ENCODE data around the gene PDZD4. TPM values are rescaled to one million over a fixed set of nuclear protein-coding genes. Genes with fewer than 3 reads are reported as not detected.

Gene PDZD4
- total RNA-seq, 1 donor = under 0.01 TPM

GRCh38 chrX:153853902-153854267 lies 23.5 kb upstream of the PDZD4 start:
- no peak for TF ChIP-seq CTCF (IDR thresholded peaks at IDR 0.05; ENCODE audit: extremely low read depth, low read depth, low read length)
- Histone ChIP-seq H2AFZ (ENCODE audit: low read length) (no peak overlapping the region), H3K9me3 (ENCODE audit: low read depth, low read length) (no peaks in the 10 kb centered on the region), H3K4me2 (ENCODE audit: insufficient read depth, low read length) (no peak overlapping the region), H3K36me3 (ENCODE audit: insufficient read depth, low read length) (no peaks in the 10 kb centered on the region), H4K20me1 (ENCODE audit: insufficient read depth, low read length) (no peaks in the 10 kb centered on the region), H3K27me3 (ENCODE audit: insufficient read depth, low read length) (peaks cover 55% of the 10 kb centered on the region), H3K4me1 (ENCODE audit: insufficient read depth, low read length) (no peaks in the 10 kb centered on the region), H3K27ac (ENCODE audit: low read depth, low read length) (no peak overlapping the region), H3K4me3 (ENCODE audit: insufficient read depth, low read length) (no peak overlapping the region), H3K79me2 (ENCODE audit: insufficient read depth, low read length) (no peaks in the 10 kb centered on the region)
- DNase-seq (ENCODE audit: insufficient read length, low spot score, missing footprints) = no peak

GRCh38 chrX:153853180-153853901 lies 23.0 kb upstream of the PDZD4 start:
- TF ChIP-seq CTCF (IDR thresholded peaks at IDR 0.05; ENCODE audit: extremely low read depth, low read depth, low read length) = no peak
- H4K20me1 ChIP-seq (ENCODE audit: insufficient read depth, low read length) = no peaks in the 10 kb centered on the region
- no peaks in the 10 kb centered on the region for H3K79me2 ChIP-seq (ENCODE audit: insufficient read depth, low read length)
- no peaks in the 10 kb centered on the region for H3K4me1 ChIP-seq (ENCODE audit: insufficient read depth, low read length)
- no peak overlapping the region for H3K4me2 ChIP-seq (ENCODE audit: insufficient read depth, low read length)
- no peaks in the 10 kb centered on the region for H3K9me3 ChIP-seq (ENCODE audit: low read depth, low read length)
- H2AFZ ChIP-seq (ENCODE audit: low read length) = no peak overlapping the region
- H3K36me3 ChIP-seq (ENCODE audit: insufficient read depth, low read length) = no peaks in the 10 kb centered on the region
- no peak overlapping the region for H3K27ac ChIP-seq (ENCODE audit: low read depth, low read length)
- DNase-seq (ENCODE audit: insufficient read length, low spot score, missing footprints) = no peak
- H3K27me3 ChIP-seq (ENCODE audit: insufficient read depth, low read length) = peaks cover 52% of the 10 kb centered on the region
- H3K4me3 ChIP-seq (ENCODE audit: insufficient read depth, low read length) = no peak overlapping the region

- Histone ChIP-seq H3K79me2 (ENCODE audit: insufficient read depth, low read length) (no peaks in the 10 kb centered on the region), H3K9me3 (ENCODE audit: low read depth, low read length) (no peaks in the 10 kb centered on the region), H3K4me3 (ENCODE audit: insufficient read depth, low read length) (no peak overlapping the region), H2AFZ (ENCODE audit: low read length) (no peak overlapping the region), H3K36me3 (ENCODE audit: insufficient read depth, low read length) (no peaks in the 10 kb centered on the region), H4K20me1 (ENCODE audit: insufficient read depth, low read length) (no peaks in the 10 kb centered on the region), H3K27ac (ENCODE audit: low read depth, low read length) (no peak overlapping the region), H3K4me1 (ENCODE audit: insufficient read depth, low read length) (no peaks in the 10 kb centered on the region), H3K27me3 (ENCODE audit: insufficient read depth, low read length) (peaks cover 49% of the 10 kb centered on the region), H3K4me2 (ENCODE audit: insufficient read depth, low read length) (no peak overlapping the region)
- peak; percentile 23 for DNase-seq (ENCODE audit: insufficient read length, low spot score, missing footprints)
- TF ChIP-seq CTCF (IDR thresholded peaks at IDR 0.05; ENCODE audit: extremely low read depth, low read depth, low read length) = no peak
Observed at GRCh38 chrX:153851981-153852380, 21.6 kb upstream of the PDZD4 start.

GRCh38 chrX:153848325-153848724 lies 18.0 kb upstream of the PDZD4 start:
- H3K36me3 ChIP-seq (ENCODE audit: insufficient read depth, low read length) = no peaks in the 10 kb centered on the region
- TF ChIP-seq CTCF (IDR thresholded peaks at IDR 0.05; ENCODE audit: extremely low read depth, low read depth, low read length) = no peak
- no peaks in the 10 kb centered on the region for H3K4me1 ChIP-seq (ENCODE audit: insufficient read depth, low read length)
- no peak overlapping the region for H3K4me2 ChIP-seq (ENCODE audit: insufficient read depth, low read length)
- H3K9me3 ChIP-seq (ENCODE audit: low read depth, low read length) = no peaks in the 10 kb centered on the region
- H3K79me2 ChIP-seq (ENCODE audit: insufficient read depth, low read length) = no peaks in the 10 kb centered on the region
- H4K20me1 ChIP-seq (ENCODE audit: insufficient read depth, low read length) = no peaks in the 10 kb centered on the region
- no peak overlapping the region for H3K27ac ChIP-seq (ENCODE audit: low read depth, low read length)
- peaks cover 46% of the 10 kb centered on the region for H3K27me3 ChIP-seq (ENCODE audit: insufficient read depth, low read length)
- no peak for DNase-seq (ENCODE audit: insufficient read length, low spot score, missing footprints)
- no peak overlapping the region for H2AFZ ChIP-seq (ENCODE audit: low read length)
- H3K4me3 ChIP-seq (ENCODE audit: insufficient read depth, low read length) = no peak overlapping the region

Measured in osteoblast (primary cell).